Head of caudate nucleus (tissue), 42 donors: ENCODE results near the gene SLC15A3.
A peak's percentile ranks its signal among the peaks of the same experiment; 100 is the strongest.

ENCODE experiments used
- DNase-seq, 42 donors: peaks; one replicate each; pipeline versions ENCODE4 v3.0.0 to v3.0.0-alpha.2; 2020 to 2021; ENCODE audit warnings: mixed read lengths in 7 of 42
- intact Hi-C: fragments of 100-400 bp; cut with DNase I; formaldehyde crosslinking; loops from one replicate; pipeline ENCODE4 v1.15.0; 2022

Gene SLC15A3

GRCh38 chr11:60951606-60951903 lies 421 bp downstream of the SLC15A3 start:
- intact Hi-C loops = no loop called here
- no peak for DNase-seq

- DNase-seq = peak in 2 of 42 donors; percentile 23 to 31
- intact Hi-C loops = no loop called here
Observed at GRCh38 chr11:60950933-60951605, 907 bp downstream of the SLC15A3 start.

GRCh38 chr11:60950024-60950423 lies 2.0 kb downstream of the SLC15A3 start:
- peak in 2 of 42 donors; percentile 17 to 29 for DNase-seq

GRCh38 chr11:60948250-60948649 lies 3.7 kb downstream of the SLC15A3 start:
- intact Hi-C loops = loop anchor here (10.0 kb wide), 2 partner anchors 57 to 177 kb away; no protein-coding TSS in a partner anchor
- peak in 2 of 42 donors; percentile 29 to 32 for DNase-seq

More at GRCh38 chr11:60950024-60950423, 2.0 kb downstream of the SLC15A3 start:
- intact Hi-C loops = no loop called here

GRCh38 chr11:60947700-60948099 lies 4.3 kb downstream of the SLC15A3 start:
- intact Hi-C loops = loop anchor here (10.0 kb wide), 2 partner anchors 57 to 177 kb away; no protein-coding TSS in a partner anchor
- DNase-seq = peak in 13 of 42 donors; percentile 36 to 82 (median 56)

GRCh38 chr11:60946601-60947264 lies 5.2 kb downstream of the SLC15A3 start:
- DNase-seq = peak in 2 of 42 donors; percentile 30

GRCh38 chr11:60945295-60945667 lies 6.7 kb downstream of the SLC15A3 start:
- peak in 1 of 42 donors; percentile 30 for DNase-seq
- intact Hi-C loops = loop anchor here (10.0 kb wide), 2 partner anchors 60 to 180 kb away; no protein-coding TSS in a partner anchor

More at GRCh38 chr11:60946601-60947264, 5.2 kb downstream of the SLC15A3 start:
- intact Hi-C loops = loop anchor here (10.0 kb wide), 2 partner anchors 58 to 178 kb away; no protein-coding TSS in a partner anchor

- DNase-seq = no peak
- intact Hi-C loops = loop anchor here (10.0 kb wide), 2 partner anchors 60 to 180 kb away; no protein-coding TSS in a partner anchor
Observed at GRCh38 chr11:60944490-60945294, 7.3 kb downstream of the SLC15A3 start.

GRCh38 chr11:60942970-60943565 lies 8.9 kb downstream of the SLC15A3 start:
- intact Hi-C loops = loop anchor here (10.0 kb wide), 2 partner anchors 62 to 182 kb away; no protein-coding TSS in a partner anchor
- DNase-seq = no peak

GRCh38 chr11:60942219-60942618 lies 9.8 kb downstream of the SLC15A3 start:
- intact Hi-C loops = loop anchor here (10.0 kb wide), 2 partner anchors 63 to 183 kb away; no protein-coding TSS in a partner anchor
- no peak for DNase-seq

- intact Hi-C loops = loop anchor here (10.0 kb wide), 2 partner anchors 63 to 183 kb away; no protein-coding TSS in a partner anchor
- DNase-seq = peak in 30 of 42 donors; percentile 18 to 91 (median 61)
Observed at GRCh38 chr11:60941371-60942119, 10.4 kb downstream of the SLC15A3 start.

- intact Hi-C loops = loop anchor here (10.0 kb wide), 2 partner anchors 65 to 185 kb away; no protein-coding TSS in a partner anchor
- DNase-seq = peak in 1 of 42 donors; percentile 6
Observed at GRCh38 chr11:60939855-60940254, 12.1 kb downstream of the SLC15A3 start.

GRCh38 chr11:60939301-60939700 lies 12.7 kb downstream of the SLC15A3 start:
- intact Hi-C loops = no loop called here
- peak in 1 of 42 donors; percentile 7 for DNase-seq

GRCh38 chr11:60938500-60938899 lies 13.5 kb downstream of the SLC15A3 start:
- DNase-seq = peak in 5 of 42 donors; percentile 16 to 64 (median 34)
- intact Hi-C loops = no loop called here

GRCh38 chr11:60937811-60938210 lies 14.2 kb downstream of the SLC15A3 start:
- intact Hi-C loops = no loop called here
- DNase-seq = peak in 2 of 42 donors; percentile 8 to 30

- intact Hi-C loops = no loop called here
- peak in 1 of 42 donors; percentile 7 for DNase-seq
Observed at GRCh38 chr11:60937144-60937527, 14.8 kb downstream of the SLC15A3 start.

- peak in 1 of 42 donors; percentile 7 for DNase-seq
- intact Hi-C loops = no loop called here
Observed at GRCh38 chr11:60936467-60937143, 15.4 kb downstream of the SLC15A3 start.
